NT2/D1 (cell line): Measurements from ENCODE around the gene DCDC2.
"Not testable (repeated sequence)": the region's sequence is repeated elsewhere in the genome, so short reads cannot be mapped to it uniquely, and the experiment has no call there.

Experiments used
- DNase-seq: peaks from one replicate; pipeline ENCODE4 v3.0.0-alpha.2; 2011; ENCODE audit warnings: low read depth, low spot score
- H3K27me3 ChIP-seq: 2 replicates; pipeline ENCODE4 v1.6.0; 2011; ENCODE audit warnings: mild to moderate bottlenecking; ENCODE audit not compliant: insufficient read length, insufficient read depth
- H3K36me3 ChIP-seq: 2 replicates; pipeline ENCODE4 v1.6.1; 2011; ENCODE audit warnings: mild to moderate bottlenecking, low read length, mixed read lengths; ENCODE audit not compliant: insufficient read depth, insufficient read length
- H3K4me1 ChIP-seq: 2 replicates; pipeline ENCODE4 v1.5.1; 2011; ENCODE audit not compliant: insufficient read depth, insufficient read length
- H3K4me3 ChIP-seq: 2 replicates; pipeline ENCODE4 v1.5.1; 2011; ENCODE audit warnings: low read depth; ENCODE audit not compliant: insufficient read length
- H3K9ac ChIP-seq: 2 replicates; pipeline ENCODE4 v1.6.0; 2011; ENCODE audit warnings: low read depth; ENCODE audit not compliant: insufficient read length
- H3K9me3 ChIP-seq: 2 replicates; pipeline ENCODE4 v1.5.1; 2011; ENCODE audit warnings: mild to moderate bottlenecking, low read length; ENCODE audit not compliant: insufficient read depth
- SUZ12 ChIP-seq: IDR thresholded peaks from 2 replicates; pipeline ENCODE4 v1.6.1; 2011; ENCODE audit not compliant: insufficient read length, insufficient read depth; ENCODE audit errors: extremely low read depth
- YY1 ChIP-seq: IDR thresholded peaks from 2 replicates; pipeline ENCODE4 v1.6.1; 2011; ENCODE audit not compliant: insufficient read length, insufficient read depth
- ZNF274 ChIP-seq: IDR thresholded peaks from 2 replicates; pipeline ENCODE4 v1.6.1; 2011; ENCODE audit warnings: mild to moderate bottlenecking, low read depth, low read length

The DCDC2 gene

DNA sequence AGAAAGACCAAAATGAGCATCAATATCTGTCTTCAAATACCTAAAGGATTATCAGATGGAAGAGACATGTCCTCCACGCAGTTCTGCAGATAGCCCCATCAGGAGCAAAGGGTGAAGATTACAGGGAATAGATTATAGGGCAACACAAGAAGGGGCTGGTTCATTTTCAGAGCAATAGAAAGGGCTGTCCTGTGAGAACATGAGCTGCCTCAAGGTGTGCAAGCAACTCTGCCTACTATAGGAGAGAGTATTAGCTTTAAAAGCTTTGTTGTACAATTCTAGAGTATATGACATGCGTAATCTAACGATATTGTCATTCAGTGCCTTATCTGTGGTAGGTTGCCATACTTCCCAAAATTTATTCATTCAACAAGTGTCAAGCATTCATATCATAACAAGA lies 119.2 kb downstream of the DCDC2 start:
- H3K9me3 ChIP-seq = no peaks in the 10 kb centered on the region; the same call in 1 of the 2 replicates
- no peaks in the 10 kb centered on the region for H3K4me1 ChIP-seq
- H3K36me3 ChIP-seq = no peaks in the 10 kb centered on the region
- TF ChIP-seq YY1 (no peak), SUZ12 (no peak), ZNF274 (no peak)
- no peak for DNase-seq
- no peak overlapping the region for H3K4me3 ChIP-seq
- no peaks in the 10 kb centered on the region for H3K27me3 ChIP-seq
- H3K9ac ChIP-seq = no peak overlapping the region

DNA sequence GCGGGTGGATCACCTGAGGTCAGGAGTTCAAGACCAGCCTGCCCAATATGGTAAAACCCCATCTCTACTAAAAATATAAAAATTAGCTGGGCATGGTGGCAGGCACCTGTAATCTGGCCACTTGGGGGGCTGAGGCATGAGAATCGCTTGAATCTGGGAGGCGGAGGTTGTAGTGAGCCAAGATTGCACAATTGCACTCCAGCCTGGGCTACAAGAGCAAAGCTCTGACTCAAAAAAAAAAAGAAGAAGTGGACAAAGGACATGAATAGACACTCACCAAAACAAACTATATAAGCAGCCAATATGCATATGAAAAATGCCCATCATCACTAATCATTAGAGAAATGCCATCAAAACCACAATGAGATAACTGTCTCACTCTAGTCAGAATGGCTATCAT lies 121.1 kb downstream of the DCDC2 start:
- H3K27me3 ChIP-seq, H3K9me3 ChIP-seq, H3K4me3 ChIP-seq, DNase-seq, H3K9ac ChIP-seq, H3K4me1 ChIP-seq, H3K36me3 ChIP-seq: not testable (repeated sequence)

DNA sequence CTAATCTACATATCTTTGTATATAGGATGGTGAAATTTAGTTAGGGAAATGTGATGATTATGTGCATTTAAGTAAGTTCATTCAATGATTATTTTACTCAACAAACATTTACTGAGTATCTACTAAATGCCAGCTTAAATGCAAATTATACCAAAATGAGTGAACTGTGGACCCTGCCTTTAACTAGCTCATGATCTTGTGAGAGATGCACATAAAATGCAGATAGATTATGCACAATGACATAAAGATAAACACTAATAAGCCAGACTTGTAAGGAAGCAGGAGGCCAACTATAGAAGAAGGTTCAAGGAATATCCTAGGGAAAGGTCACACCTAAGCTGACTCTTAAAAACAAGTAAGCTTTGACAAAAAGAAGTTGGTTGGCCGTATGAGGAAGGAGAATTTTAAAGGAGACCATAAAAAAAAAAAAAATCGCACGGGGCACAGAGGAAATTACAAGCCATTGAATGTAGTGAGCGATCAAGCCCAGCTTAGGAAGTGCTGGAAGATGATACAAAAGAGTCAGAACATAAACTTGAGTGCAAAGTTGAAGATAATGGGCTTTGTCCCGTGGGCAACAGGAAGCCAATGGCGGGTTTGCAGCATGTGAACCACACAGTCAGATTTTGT lies 123.9 kb downstream of the DCDC2 start:
- H3K36me3 ChIP-seq = no peaks in the 10 kb centered on the region
- no peaks in the 10 kb centered on the region; the same call in 1 of the 2 replicates for H3K9me3 ChIP-seq
- DNase-seq = no peak
- TF ChIP-seq SUZ12 (no peak), ZNF274 (no peak), YY1 (no peak)
- no peak overlapping the region for H3K9ac ChIP-seq
- H3K4me3 ChIP-seq = no peak overlapping the region
- no peaks in the 10 kb centered on the region for H3K27me3 ChIP-seq
- no peaks in the 10 kb centered on the region for H3K4me1 ChIP-seq

DNA sequence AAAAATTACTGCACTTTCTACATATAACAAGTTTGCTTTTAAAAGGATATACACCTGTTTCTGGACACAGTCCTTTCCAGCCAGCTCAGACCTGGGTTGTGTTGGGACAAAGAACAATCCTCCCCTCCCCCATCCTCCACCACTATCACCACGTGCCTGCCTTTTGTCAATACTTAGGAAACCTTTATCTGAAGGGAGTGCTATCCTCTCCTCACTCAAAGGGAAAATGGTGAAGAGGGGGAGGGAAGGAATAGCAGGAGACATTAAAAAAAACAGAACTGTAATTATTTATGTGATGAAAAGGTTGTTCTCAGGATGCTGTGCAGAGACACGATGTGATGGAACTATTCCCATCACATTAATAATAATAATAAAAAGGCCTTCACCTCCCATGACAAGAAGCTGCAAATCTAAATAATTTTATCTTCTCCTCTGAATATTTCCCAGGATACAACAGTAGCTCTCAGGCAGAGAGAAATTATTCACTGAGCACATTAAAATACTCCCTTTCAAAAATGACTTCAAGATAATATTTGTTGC lies 126.4 kb downstream of the DCDC2 start:
- Histone ChIP-seq H3K9me3 (no peaks in the 10 kb centered on the region), H3K27me3 (no peaks in the 10 kb centered on the region), H3K36me3 (no peaks in the 10 kb centered on the region), H3K4me1 (no peaks in the 10 kb centered on the region), H3K4me3 (no peak overlapping the region), H3K9ac (no peak overlapping the region)
- no peak for DNase-seq
- no peak for TF ChIP-seq YY1
- TF ChIP-seq SUZ12 = no peak
- TF ChIP-seq ZNF274 = no peak

DNA sequence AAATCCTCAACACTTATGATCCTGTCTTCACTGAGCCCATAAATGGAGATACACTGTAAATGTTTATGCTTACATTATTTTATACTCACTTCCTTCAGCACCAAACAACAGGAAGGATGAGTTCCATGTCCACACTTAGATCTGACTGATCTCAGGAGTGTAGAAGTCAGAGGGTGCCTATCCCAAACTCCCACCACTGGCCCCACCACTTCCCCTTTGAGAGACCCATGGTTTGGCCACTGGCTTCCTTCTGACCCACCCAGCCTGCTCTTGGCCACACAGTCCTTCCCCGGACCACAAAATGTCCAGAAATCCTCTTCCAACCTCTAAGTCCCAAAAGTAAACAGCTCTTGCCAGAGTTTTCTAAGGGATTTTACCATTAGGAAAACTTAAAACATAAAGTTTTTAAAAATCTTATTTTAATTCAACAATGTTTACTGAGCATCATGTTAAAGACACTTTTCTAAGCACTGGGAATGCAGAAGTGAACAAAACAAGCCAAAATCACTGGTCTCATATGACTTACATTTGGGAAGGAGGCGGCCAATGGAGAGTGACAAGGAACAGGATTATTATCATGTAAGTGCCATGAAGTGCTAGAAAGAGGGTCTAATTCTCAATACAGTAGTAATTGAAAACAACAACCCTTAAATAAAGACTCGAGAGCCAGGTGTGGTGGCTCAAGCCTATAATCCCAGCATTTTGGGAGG lies 128.0 kb downstream of the DCDC2 start:
- no peak for DNase-seq
- no peak for TF ChIP-seq SUZ12
- TF ChIP-seq YY1 = no peak
- TF ChIP-seq ZNF274 = no peak
- H3K9ac ChIP-seq = no peak overlapping the region
- H3K27me3 ChIP-seq = no peaks in the 10 kb centered on the region
- H3K36me3 ChIP-seq = no peaks in the 10 kb centered on the region
- H3K9me3 ChIP-seq = no peaks in the 10 kb centered on the region
- no peaks in the 10 kb centered on the region for H3K4me1 ChIP-seq
- no peak overlapping the region for H3K4me3 ChIP-seq

DNA sequence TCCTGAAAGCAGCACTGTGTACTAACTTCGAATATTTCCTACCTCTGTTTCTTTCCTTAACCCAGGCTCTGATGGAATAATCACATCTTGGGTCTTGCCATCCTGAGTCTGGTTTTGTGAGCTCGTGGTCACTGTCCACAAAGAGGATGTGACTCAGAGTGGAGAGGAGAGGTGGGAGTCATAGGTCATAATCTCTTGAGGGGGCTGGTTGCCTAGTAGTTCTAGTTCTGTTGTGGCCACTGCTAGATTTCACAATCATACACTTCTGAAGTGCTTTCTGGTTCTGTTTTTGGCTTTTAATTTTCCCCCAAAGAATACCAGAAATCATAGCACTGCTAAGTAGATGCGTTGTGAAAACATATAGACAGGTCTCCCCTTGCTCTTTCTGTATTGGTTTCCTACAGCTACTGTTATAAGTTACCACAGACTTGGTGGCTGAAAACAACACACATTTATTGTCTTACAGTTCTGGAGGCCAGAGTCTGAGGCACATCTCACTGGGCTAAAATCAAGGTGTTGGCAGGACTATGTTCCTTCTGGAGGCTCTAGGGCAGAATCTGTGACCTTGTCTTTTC lies 129.1 kb downstream of the DCDC2 start:
- no peak overlapping the region for H3K9ac ChIP-seq
- H3K4me1 ChIP-seq = no peaks in the 10 kb centered on the region
- TF ChIP-seq YY1 = no peak
- TF ChIP-seq SUZ12 = no peak
- no peak for TF ChIP-seq ZNF274
- no peak overlapping the region for H3K4me3 ChIP-seq
- no peaks in the 10 kb centered on the region for H3K9me3 ChIP-seq
- no peaks in the 10 kb centered on the region for H3K36me3 ChIP-seq
- no peak for DNase-seq
- no peaks in the 10 kb centered on the region for H3K27me3 ChIP-seq

DNA sequence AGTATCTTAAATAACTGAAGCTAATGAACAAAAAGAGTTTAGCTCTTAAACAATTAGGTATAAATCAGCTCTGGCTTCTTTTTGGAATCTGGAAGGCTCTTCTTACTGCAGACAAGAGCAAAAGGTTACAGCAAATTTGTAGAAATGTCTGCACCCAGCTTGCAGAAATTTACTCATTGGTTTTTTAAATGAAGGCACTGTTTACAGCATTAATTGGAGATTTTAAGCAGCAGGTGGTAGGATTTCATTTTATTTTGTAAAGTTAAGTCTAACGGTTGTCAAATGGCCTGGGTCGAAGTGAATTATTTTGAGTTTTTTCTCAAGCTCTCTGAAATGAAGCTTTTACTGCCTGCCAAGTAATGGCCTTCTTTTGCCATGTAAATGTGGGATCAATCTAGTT lies 129.7 kb downstream of the DCDC2 start:
- DNase-seq = no peak
- H3K4me3 ChIP-seq = no peak overlapping the region
- no peak overlapping the region for H3K9ac ChIP-seq
- TF ChIP-seq ZNF274 = no peak
- no peak for TF ChIP-seq YY1
- TF ChIP-seq SUZ12 = no peak
- no peaks in the 10 kb centered on the region for H3K36me3 ChIP-seq
- no peaks in the 10 kb centered on the region for H3K27me3 ChIP-seq
- no peaks in the 10 kb centered on the region for H3K9me3 ChIP-seq
- H3K4me1 ChIP-seq = no peaks in the 10 kb centered on the region
